ENCODE data around the gene ZNF841. TPM values are rescaled to one million over a fixed set of nuclear protein-coding genes. Genes with fewer than 3 reads are reported as not detected.

Gene ZNF841
- total and polyA plus RNA-seq, 9 of the 15 experiments (the other 6 are each of a cell fraction or from before 2014, with no cell fraction given): 3.1 to 17.1 (median 11.0) TPM

DNA sequence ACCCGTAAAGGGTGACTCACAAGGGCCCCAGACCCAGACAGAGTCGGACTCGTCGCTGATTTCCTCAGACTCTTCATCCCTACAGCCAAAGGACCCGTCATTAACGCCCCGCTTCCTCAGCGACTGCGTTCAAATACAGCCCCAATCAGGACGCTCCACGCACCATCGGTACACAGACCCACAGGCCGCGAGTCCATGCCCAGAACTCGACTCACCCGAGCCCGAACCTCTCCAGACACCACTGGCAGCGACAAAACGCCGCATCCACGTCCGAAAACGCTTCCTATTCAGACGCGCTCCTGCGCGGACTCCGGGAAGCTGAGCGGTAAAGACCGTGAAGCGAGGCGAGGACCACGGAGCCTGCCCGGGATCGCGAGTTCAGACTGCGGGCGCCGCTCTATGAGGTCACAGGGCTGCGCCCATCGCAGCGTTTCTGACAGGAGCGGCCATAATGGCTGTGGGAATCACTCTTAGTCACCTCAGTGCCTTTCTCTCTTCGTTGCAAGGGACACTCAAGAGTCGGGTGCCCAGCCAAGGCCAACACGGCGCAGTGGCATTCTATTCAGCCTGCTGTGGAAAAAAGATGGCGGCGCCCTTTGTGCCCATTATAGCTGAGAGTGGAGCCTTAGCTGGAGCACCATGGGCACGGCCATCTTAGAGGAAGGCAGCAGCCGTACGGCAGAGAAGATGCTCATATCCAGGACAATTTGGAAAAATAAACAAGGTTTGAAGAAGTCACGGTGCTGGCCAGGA is 67.4 kb downstream of the ZNF841 start, which contains the start of gene ZNF614 (continued):
- no peak for TF ChIP-seq HDAC3 (IDR thresholded peaks at IDR 0.05; ENCODE audit: borderline replicate concordance, partially characterized antibody)
- TF ChIP-seq, protein P1, sequence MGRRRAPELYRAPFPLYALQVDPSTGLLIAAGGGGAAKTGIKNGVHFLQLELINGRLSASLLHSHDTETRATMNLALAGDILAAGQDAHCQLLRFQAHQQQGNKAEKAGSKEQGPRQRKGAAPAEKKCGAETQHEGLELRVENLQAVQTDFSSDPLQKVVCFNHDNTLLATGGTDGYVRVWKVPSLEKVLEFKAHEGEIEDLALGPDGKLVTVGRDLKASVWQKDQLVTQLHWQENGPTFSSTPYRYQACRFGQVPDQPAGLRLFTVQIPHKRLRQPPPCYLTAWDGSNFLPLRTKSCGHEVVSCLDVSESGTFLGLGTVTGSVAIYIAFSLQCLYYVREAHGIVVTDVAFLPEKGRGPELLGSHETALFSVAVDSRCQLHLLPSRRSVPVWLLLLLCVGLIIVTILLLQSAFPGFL (CRISPR knock-in tag; IDR thresholded peaks at IDR 0.05): no peak
- TF ChIP-seq, protein P2, sequence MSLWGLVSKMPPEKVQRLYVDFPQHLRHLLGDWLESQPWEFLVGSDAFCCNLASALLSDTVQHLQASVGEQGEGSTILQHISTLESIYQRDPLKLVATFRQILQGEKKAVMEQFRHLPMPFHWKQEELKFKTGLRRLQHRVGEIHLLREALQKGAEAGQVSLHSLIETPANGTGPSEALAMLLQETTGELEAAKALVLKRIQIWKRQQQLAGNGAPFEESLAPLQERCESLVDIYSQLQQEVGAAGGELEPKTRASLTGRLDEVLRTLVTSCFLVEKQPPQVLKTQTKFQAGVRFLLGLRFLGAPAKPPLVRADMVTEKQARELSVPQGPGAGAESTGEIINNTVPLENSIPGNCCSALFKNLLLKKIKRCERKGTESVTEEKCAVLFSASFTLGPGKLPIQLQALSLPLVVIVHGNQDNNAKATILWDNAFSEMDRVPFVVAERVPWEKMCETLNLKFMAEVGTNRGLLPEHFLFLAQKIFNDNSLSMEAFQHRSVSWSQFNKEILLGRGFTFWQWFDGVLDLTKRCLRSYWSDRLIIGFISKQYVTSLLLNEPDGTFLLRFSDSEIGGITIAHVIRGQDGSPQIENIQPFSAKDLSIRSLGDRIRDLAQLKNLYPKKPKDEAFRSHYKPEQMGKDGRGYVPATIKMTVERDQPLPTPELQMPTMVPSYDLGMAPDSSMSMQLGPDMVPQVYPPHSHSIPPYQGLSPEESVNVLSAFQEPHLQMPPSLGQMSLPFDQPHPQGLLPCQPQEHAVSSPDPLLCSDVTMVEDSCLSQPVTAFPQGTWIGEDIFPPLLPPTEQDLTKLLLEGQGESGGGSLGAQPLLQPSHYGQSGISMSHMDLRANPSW (CRISPR knock-in tag; IDR thresholded peaks at IDR 0.05): peak; percentile 44; the same call in 1 of the 2 replicates
- TF ChIP-seq ZNF778 (CRISPR knock-in tag; IDR thresholded peaks at IDR 0.05): no peak
- TF ChIP-seq PTTG1 (tag; IDR thresholded peaks at IDR 0.05; ENCODE audit: low read depth): no peak
- TF ChIP-seq, protein P3, sequence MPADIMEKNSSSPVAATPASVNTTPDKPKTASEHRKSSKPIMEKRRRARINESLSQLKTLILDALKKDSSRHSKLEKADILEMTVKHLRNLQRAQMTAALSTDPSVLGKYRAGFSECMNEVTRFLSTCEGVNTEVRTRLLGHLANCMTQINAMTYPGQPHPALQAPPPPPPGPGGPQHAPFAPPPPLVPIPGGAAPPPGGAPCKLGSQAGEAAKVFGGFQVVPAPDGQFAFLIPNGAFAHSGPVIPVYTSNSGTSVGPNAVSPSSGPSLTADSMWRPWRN (IDR thresholded peaks at IDR 0.05; ENCODE audit: low read depth): no peak
- TF ChIP-seq, protein P4, sequence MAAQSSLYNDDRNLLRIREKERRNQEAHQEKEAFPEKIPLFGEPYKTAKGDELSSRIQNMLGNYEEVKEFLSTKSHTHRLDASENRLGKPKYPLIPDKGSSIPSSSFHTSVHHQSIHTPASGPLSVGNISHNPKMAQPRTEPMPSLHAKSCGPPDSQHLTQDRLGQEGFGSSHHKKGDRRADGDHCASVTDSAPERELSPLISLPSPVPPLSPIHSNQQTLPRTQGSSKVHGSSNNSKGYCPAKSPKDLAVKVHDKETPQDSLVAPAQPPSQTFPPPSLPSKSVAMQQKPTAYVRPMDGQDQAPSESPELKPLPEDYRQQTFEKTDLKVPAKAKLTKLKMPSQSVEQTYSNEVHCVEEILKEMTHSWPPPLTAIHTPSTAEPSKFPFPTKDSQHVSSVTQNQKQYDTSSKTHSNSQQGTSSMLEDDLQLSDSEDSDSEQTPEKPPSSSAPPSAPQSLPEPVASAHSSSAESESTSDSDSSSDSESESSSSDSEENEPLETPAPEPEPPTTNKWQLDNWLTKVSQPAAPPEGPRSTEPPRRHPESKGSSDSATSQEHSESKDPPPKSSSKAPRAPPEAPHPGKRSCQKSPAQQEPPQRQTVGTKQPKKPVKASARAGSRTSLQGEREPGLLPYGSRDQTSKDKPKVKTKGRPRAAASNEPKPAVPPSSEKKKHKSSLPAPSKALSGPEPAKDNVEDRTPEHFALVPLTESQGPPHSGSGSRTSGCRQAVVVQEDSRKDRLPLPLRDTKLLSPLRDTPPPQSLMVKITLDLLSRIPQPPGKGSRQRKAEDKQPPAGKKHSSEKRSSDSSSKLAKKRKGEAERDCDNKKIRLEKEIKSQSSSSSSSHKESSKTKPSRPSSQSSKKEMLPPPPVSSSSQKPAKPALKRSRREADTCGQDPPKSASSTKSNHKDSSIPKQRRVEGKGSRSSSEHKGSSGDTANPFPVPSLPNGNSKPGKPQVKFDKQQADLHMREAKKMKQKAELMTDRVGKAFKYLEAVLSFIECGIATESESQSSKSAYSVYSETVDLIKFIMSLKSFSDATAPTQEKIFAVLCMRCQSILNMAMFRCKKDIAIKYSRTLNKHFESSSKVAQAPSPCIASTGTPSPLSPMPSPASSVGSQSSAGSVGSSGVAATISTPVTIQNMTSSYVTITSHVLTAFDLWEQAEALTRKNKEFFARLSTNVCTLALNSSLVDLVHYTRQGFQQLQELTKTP (IDR thresholded peaks at IDR 0.05; ENCODE audit: low read depth in 1 of 2, partially characterized antibody in 2 of 2): peak; percentile 34 to 42
- no peak for TF ChIP-seq MCM2 (IDR thresholded peaks at IDR 0.05; ENCODE audit: low read depth)
